Chondrocyte (in vitro differentiated cells): Measurements from ENCODE around the gene NCLN. TPM values are rescaled to one million over a fixed set of nuclear protein-coding genes. Genes with fewer than 3 reads are reported as not detected.

Source experiments
- DNase-seq: peaks from one replicate; pipeline ENCODE4 v3.0.0; 2021; ENCODE audit warnings: mixed read lengths, low spot score
- H3K27ac Mint-ChIP-seq: one replicate; pipeline ENCODE4 v1.8.0; 2021; ENCODE audit warnings: mild to moderate bottlenecking, moderate library complexity, mixed read lengths; ENCODE audit not compliant: unreplicated experiment
- H3K27me3 Mint-ChIP-seq: 2 replicates; pipeline ENCODE4 v1.8.0; 2021; ENCODE audit warnings: low read depth, mixed read lengths
- H3K36me3 Mint-ChIP-seq: 2 replicates; pipeline ENCODE4 v1.8.0; 2021; ENCODE audit warnings: low read depth, mixed read lengths
- H3K4me1 Mint-ChIP-seq: 2 replicates; pipeline ENCODE4 v1.8.0; 2021; ENCODE audit warnings: low read depth, mild to moderate bottlenecking, mixed read lengths
- H3K4me3 Mint-ChIP-seq: one replicate; pipeline ENCODE4 v1.8.0; 2021; ENCODE audit warnings: mild to moderate bottlenecking, moderate library complexity, mixed read lengths; ENCODE audit not compliant: unreplicated experiment
- H3K9me3 Mint-ChIP-seq: 2 replicates; pipeline ENCODE4 v1.8.0; 2021; ENCODE audit warnings: low read depth, mixed read lengths
- total RNA-seq: library from RNA; stranded (reverse); gene quantifications from 3 replicates; pipeline ENCODE4 v1.2.1, GENCODE V29; 2021
- TF ChIP-seq, protein P1 (sequence below): fragments of 200-600 bp; sonication (generic); IDR thresholded peaks from 2 replicates; pipeline ENCODE4 v1.5.0; 2021; ENCODE audit warnings: antibody characterized with exemption, mild to moderate bottlenecking, moderate library complexity

The NCLN gene
- total RNA-seq, 1 donor from 2014 or later: 80.7 TPM

DNA sequence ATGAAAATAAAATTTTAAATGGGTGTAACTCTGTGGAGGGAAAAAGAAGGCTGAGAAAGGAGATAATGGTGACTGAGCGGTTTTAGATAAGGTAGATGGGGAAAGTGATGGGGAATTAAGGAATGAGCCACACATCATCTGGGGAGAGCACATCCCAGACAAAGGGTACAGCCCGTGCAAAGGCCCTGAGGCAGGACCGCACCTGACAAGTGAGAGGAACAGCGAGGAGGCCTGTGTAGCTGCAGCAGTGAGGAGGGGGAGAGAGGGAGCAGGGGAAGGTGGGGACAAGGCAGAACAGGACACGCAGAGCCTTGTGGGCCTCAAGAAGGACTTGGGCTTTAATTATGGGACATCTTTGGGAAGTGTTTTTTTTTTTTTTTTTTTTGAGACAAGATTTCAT is 37.0 kb downstream of the NCLN start:
- Mint-ChIP-seq H3K4me3 (no peak overlapping the region), H3K4me1 (no peaks in the 10 kb centered on the region), H3K27me3 (peaks cover 21% of the 10 kb centered on the region), H3K9me3 (no peaks in the 10 kb centered on the region), H3K27ac (no peak overlapping the region), H3K36me3 (no peaks in the 10 kb centered on the region)
- TF ChIP-seq, protein P1, sequence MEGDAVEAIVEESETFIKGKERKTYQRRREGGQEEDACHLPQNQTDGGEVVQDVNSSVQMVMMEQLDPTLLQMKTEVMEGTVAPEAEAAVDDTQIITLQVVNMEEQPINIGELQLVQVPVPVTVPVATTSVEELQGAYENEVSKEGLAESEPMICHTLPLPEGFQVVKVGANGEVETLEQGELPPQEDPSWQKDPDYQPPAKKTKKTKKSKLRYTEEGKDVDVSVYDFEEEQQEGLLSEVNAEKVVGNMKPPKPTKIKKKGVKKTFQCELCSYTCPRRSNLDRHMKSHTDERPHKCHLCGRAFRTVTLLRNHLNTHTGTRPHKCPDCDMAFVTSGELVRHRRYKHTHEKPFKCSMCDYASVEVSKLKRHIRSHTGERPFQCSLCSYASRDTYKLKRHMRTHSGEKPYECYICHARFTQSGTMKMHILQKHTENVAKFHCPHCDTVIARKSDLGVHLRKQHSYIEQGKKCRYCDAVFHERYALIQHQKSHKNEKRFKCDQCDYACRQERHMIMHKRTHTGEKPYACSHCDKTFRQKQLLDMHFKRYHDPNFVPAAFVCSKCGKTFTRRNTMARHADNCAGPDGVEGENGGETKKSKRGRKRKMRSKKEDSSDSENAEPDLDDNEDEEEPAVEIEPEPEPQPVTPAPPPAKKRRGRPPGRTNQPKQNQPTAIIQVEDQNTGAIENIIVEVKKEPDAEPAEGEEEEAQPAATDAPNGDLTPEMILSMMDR: no peak
- no peak for DNase-seq

DNA sequence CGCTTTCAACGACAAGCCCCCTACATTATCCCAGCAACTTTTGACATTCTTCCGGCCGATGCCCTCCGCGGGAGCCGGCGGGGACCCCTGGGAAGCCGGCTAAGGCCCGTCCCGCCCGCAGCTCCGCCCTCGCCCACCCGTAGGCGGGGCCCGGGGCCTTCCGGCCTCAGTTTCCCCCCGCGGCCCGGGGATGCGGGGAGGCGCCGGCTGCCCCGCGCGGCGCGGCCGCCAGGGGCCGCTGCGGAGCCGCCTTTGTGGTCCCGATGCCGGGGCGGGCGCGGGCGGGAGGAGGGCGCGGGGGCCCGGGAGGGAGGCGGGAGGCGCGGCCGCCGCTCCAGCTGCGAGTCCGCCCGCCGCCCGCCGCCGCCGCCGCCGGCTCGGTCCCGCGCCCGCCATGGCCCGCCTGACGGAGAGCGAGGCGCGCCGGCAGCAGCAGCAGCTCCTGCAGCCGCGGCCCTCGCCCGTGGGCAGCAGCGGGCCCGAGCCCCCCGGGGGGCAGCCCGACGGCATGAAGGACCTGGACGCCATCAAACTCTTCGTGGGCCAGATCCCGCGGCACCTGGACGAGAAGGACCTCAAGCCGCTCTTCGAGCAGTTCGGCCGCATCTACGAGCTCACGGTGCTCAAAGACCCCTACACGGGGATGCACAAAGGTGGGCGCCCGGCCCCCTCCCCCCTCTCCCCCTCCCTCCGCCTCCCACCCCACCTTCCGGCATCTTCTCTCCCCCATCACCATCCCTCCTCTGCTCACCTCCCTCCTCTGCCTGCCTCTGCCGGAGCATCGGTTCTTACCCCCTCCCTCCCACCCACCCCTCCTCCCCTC is 38.8 kb downstream of the NCLN start, which contains the start of gene CELF5:
Gene CELF5 (plus strand): TSS at position 316 of the 823 bp plus-strand sequence. CDS start 79 bp downstream, at position 395.
- Mint-ChIP-seq H3K27ac (no peak within 1 kb of the TSS), H3K36me3 (no peaks in the 10 kb centered on the region), H3K27me3 (peaks cover 27% of the 10 kb centered on the region), H3K4me3 (no peak within 1 kb of the TSS), H3K4me1 (no peaks in the 10 kb centered on the region), H3K9me3 (no peaks in the 10 kb centered on the region)
- TF ChIP-seq, protein P1: peak; percentile 78
- no peak for DNase-seq

DNA sequence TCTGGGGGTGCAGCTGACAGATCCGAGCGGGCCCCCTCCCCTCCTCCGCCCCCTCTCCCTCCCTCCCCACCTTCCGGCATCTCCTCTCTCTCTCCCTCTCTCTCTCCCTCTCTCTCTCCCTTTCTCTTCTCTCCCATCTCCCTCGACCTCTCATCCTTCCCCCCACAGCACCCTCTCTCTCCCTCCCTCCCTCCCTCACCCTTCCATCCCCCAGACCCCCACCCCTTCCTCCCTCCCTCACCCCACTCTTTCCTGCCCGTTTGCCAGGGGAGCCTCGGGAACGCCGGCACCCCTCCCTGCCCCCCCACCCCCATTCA is 39.4 kb downstream of the NCLN start:
- Mint-ChIP-seq H3K9me3 (no peaks in the 10 kb centered on the region), H3K4me1 (no peaks in the 10 kb centered on the region), H3K4me3 (no peak overlapping the region), H3K27ac (no peak overlapping the region), H3K27me3 (peaks cover 27% of the 10 kb centered on the region), H3K36me3 (no peaks in the 10 kb centered on the region)
- no peak for DNase-seq
- TF ChIP-seq, protein P1: no peak

DNA sequence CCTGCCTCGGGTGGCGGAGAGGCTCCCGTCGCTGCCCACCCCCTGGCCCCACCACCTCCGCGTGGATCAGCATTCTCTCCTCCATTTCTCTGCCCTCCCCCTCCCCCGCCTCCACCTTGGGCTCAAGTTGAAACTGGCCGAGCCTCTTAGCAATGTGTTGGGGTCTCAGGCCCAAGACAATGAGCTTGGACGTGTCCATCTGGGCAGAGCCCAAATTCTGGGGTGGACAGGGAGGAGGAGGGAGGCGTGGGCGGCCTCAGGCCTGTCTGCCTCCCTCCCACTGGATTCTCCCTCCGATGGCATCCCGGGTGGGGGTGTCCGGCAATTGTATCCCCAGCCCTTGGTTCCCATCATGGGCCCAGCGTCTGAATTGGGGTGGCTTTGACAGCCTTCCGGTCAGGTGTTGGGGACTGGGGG is 40.0 kb downstream of the NCLN start:
- TF ChIP-seq, protein P1: no peak
- Mint-ChIP-seq H3K27ac (no peak overlapping the region), H3K4me3 (no peak overlapping the region), H3K9me3 (no peaks in the 10 kb centered on the region), H3K36me3 (no peaks in the 10 kb centered on the region), H3K27me3 (peaks cover 27% of the 10 kb centered on the region), H3K4me1 (no peaks in the 10 kb centered on the region)
- DNase-seq: no peak

DNA sequence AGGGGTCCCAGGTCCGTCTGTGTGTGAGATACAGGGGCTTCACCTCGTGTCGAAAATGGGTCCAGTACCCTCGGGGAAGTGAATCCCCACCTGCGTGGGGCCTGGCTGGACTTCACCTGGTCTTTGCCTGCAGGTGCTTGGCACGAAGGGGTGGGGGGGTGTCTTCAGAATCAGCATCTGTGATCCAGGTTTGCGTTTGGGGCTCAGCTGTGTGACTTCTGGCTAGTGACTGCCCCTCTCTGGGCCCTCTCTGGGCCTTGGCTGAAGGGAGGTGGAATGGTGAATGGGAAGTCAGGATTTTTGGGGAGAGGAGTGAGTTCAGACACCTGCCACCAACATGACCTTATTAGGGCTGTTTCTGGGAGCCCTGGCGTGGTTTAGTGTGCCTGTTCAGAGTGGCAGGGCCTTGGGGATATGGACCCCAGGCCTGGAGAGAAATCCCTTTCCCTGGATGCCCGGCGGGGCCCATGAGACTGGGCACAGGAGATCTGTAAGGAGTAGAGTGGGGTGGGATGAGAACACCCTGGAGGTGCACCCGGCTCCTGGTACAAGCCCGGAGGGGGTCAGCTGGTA is 41.4 kb downstream of the NCLN start:
- H3K9me3 Mint-ChIP-seq: no peaks in the 10 kb centered on the region
- no peaks in the 10 kb centered on the region for H3K4me1 Mint-ChIP-seq
- H3K27me3 Mint-ChIP-seq: peaks cover 27% of the 10 kb centered on the region
- H3K36me3 Mint-ChIP-seq: no peaks in the 10 kb centered on the region
- no peak overlapping the region for H3K27ac Mint-ChIP-seq
- DNase-seq: no peak
- TF ChIP-seq, protein P1: no peak
- H3K4me3 Mint-ChIP-seq: no peak overlapping the region
